HG02840 (cell line): ENCODE results near the gene RFPL2.

Source experiments
- ATAC-seq: cut with Tn5 transposase; IDR thresholded peaks from one replicate; pipeline ENCODE4 v1.9.1; 2021; ENCODE audit warnings: mild to moderate bottlenecking, moderate library complexity, moderate number of reproducible peaks; ENCODE audit not compliant: unreplicated experiment, low FRiP score

The RFPL2 gene

GRCh38 chr22:32204856-32205722 is at the start of gene RFPL2:
TSS of gene RFPL2 (minus strand) at chr22:32205073. CDS start at chr22:32202451, 2,622 bp downstream.
- ATAC-seq: no peak

- no peak for ATAC-seq
These were observed 44.4 kb upstream of the RFPL2 start for GRCh38 chr22:32249231-32249630.

GRCh38 chr22:32248276-32248675 is 43.4 kb upstream of the RFPL2 start:
- ATAC-seq: no peak

- ATAC-seq: no peak
These were observed 41.3 kb upstream of the RFPL2 start for GRCh38 chr22:32246166-32246565.

- no peak for ATAC-seq
These were observed 40.2 kb upstream of the RFPL2 start for GRCh38 chr22:32245042-32245441.

- no peak for ATAC-seq
These were observed 39.7 kb upstream of the RFPL2 start for GRCh38 chr22:32244547-32244946.

GRCh38 chr22:32240461-32240860 is 35.6 kb upstream of the RFPL2 start:
- ATAC-seq: no peak

GRCh38 chr22:32237906-32238305 is 33.0 kb upstream of the RFPL2 start:
- ATAC-seq: no peak

GRCh38 chr22:32236970-32237369 is 32.1 kb upstream of the RFPL2 start:
- ATAC-seq: no peak

GRCh38 chr22:32233091-32233490 is 28.2 kb upstream of the RFPL2 start:
- no peak for ATAC-seq

GRCh38 chr22:32232191-32232830 is 27.4 kb upstream of the RFPL2 start:
- ATAC-seq: no peak

GRCh38 chr22:32226326-32227104 is 21.6 kb upstream of the RFPL2 start:
- ATAC-seq: no peak

- no peak for ATAC-seq
These were observed 18.1 kb upstream of the RFPL2 start for GRCh38 chr22:32222991-32223390.

- no peak for ATAC-seq
These were observed 14.2 kb upstream of the RFPL2 start for GRCh38 chr22:32219026-32219425.

GRCh38 chr22:32218470-32218869 is 13.6 kb upstream of the RFPL2 start:
- ATAC-seq: no peak

GRCh38 chr22:32217465-32217864 is 12.6 kb upstream of the RFPL2 start:
- no peak for ATAC-seq

- ATAC-seq: no peak
These were observed 12.0 kb upstream of the RFPL2 start for GRCh38 chr22:32216911-32217310.

- no peak for ATAC-seq
These were observed 6.1 kb upstream of the RFPL2 start for GRCh38 chr22:32211011-32211410.

- ATAC-seq: no peak
These were observed 3.8 kb upstream of the RFPL2 start for GRCh38 chr22:32208681-32209080.

GRCh38 chr22:32207971-32208480 is 3.2 kb upstream of the RFPL2 start:
- ATAC-seq: no peak
